CD4-positive, alpha-beta T cell (primary cell): ENCODE measurements around the gene CFAP73. TPM values are rescaled to one million over a fixed set of nuclear protein-coding genes. Genes with fewer than 3 reads are reported as not detected.

ENCODE experiments used
- ATAC-seq: fragments of 200-7000 bp; cut with Tn5 transposase; one replicate; pipeline ENCODE4 v1.10.0; 2022; ENCODE audit warnings: mild to moderate bottlenecking; ENCODE audit not compliant: poor library complexity
- CTCF ChIA-PET: fragments of 350-600 bp; sonication (Branson Sonifier 250); formaldehyde crosslinking; loops from one replicate; lab custom pipeline; 2021; ENCODE audit warnings: antibody characterized with exemption, inconsistent platforms; lab: Charles Lee
- POLR2A ChIA-PET: fragments of 350-600 bp; sonication (Branson Sonifier 250); formaldehyde crosslinking; loops from one replicate; lab custom pipeline; 2021; ENCODE audit warnings: antibody characterized with exemption, inconsistent platforms; lab: Charles Lee
- DNase-seq, 14 experiments: peaks; one replicate each; pipeline ENCODE4 v3.0.0-alpha.2; 2013 to 2020; ENCODE audit warnings: mixed read lengths in 2 of 14
- H3K27ac ChIP-seq, 2 donors: one replicate each; pipeline versions ENCODE4 v1.5.1 to v1.7.0; 2013; ENCODE audit warnings: low read length in 2 of 2, low read depth in 1 of 2, mild to moderate bottlenecking in 1 of 2
- H3K27me3 ChIP-seq, 2 experiments: 1 replicate in 1 of 2; 2 replicates in 1 of 2; pipeline versions ENCODE4 v1.6.1 to v1.7.0; 2013; ENCODE audit warnings: low read length in 2 of 2, control low read depth in 1 of 2, mild to moderate bottlenecking in 1 of 2, moderate library complexity in 1 of 2; ENCODE audit not compliant: insufficient read depth in 2 of 2, control insufficient read depth in 1 of 2
- H3K36me3 ChIP-seq: one replicate; pipeline ENCODE4 v1.6.1; 2013; ENCODE audit warnings: low read length, control low read depth; ENCODE audit not compliant: insufficient read depth
- H3K4me1 ChIP-seq: one replicate; pipeline ENCODE4 v1.6.1; 2013; ENCODE audit warnings: low read length, control low read depth; ENCODE audit not compliant: insufficient read depth
- H3K4me3 ChIP-seq: one replicate; pipeline ENCODE4 v1.5.1; 2013; ENCODE audit warnings: mild to moderate bottlenecking, low read length, moderate library complexity
- H3K9me3 ChIP-seq, 2 experiments: 1 replicate in 1 of 2; 2 replicates in 1 of 2; pipeline versions ENCODE4 v1.6.1 to v1.7.0; 2013; ENCODE audit warnings: low read length in 2 of 2, mild to moderate bottlenecking in 2 of 2, control low read depth in 1 of 2, moderate library complexity in 1 of 2; ENCODE audit not compliant: control insufficient read depth in 1 of 2, insufficient read depth in 1 of 2
- H3K27ac Mint-ChIP-seq: one replicate; pipeline ENCODE4 v1.8.0; 2020; ENCODE audit warnings: mixed read lengths
- H3K27me3 Mint-ChIP-seq: one replicate; pipeline ENCODE4 v1.8.0; 2021; ENCODE audit warnings: mixed read lengths
- H3K36me3 Mint-ChIP-seq: one replicate; pipeline ENCODE4 v1.8.0; 2021; ENCODE audit warnings: low read depth, mixed read lengths
- H3K4me1 Mint-ChIP-seq: one replicate; pipeline ENCODE4 v1.8.0; 2021; ENCODE audit warnings: low read depth, mixed read lengths
- H3K4me3 Mint-ChIP-seq: one replicate; pipeline ENCODE4 v1.8.0; 2020; ENCODE audit warnings: mild to moderate bottlenecking, mixed read lengths
- H3K9me3 Mint-ChIP-seq: one replicate; pipeline ENCODE4 v1.8.0; 2020; ENCODE audit warnings: mixed read lengths
- intact Hi-C, 2 experiments: fragments of 100-400 bp; cut with DNase I in 1 of 2; cut with micrococcal nuclease in 1 of 2; formaldehyde crosslinking; loops; one replicate each; pipeline versions ENCODE4 v1.15.1 to v1.9.0; 2023 to 2025; cut with DNase I, micrococcal nuclease
- total RNA-seq, 174 experiments: library from RNA in 2 of 174; stranded (reverse) in 2 of 174; gene quantifications; one replicate each; pipeline ENCODE4 v1.2.3 and lab custom pipeline; 2021 to 2026
- TF ChIP-seq, protein P1 (sequence below): fragments of 200-600 bp; IDR thresholded peaks from one replicate; pipeline ENCODE4 v1.8.0; 2022; ENCODE audit warnings: antibody characterized with exemption, mild to moderate bottlenecking

The CFAP73 gene
- total RNA-seq, 2 experiments from 2014 or later: 0.92 to 1.2 TPM

- peak in 1 of 14 experiments; percentile 11 for DNase-seq
- H3K27ac Mint-ChIP-seq: peak overlapping the region; percentile 84
- intact Hi-C loops: loop anchor here (1.0 to 10.0 kb wide), 7 partner anchors 15 to 103 kb away; partner anchors contain the start of gene DTX1 (in 1 of the 2)
- H3K4me3 ChIP-seq: no peak overlapping the region
- peaks cover 0 to 5% of the 10 kb centered on the region in 2 experiments for H3K9me3 ChIP-seq
- no peaks in the 10 kb centered on the region for H3K36me3 ChIP-seq
- POLR2A ChIA-PET: interaction anchor here (1.6 kb wide), 1 partner anchor 33 kb away, joined by 6 read pairs; the partner anchor contains the start of gene DDX54
- H3K27ac ChIP-seq: no peak overlapping the region
- peaks cover 0 to 2% of the 10 kb centered on the region in 2 experiments for H3K27me3 ChIP-seq
- CTCF ChIA-PET: no interaction called here
- ATAC-seq: no peak
- TF ChIP-seq, protein P1, sequence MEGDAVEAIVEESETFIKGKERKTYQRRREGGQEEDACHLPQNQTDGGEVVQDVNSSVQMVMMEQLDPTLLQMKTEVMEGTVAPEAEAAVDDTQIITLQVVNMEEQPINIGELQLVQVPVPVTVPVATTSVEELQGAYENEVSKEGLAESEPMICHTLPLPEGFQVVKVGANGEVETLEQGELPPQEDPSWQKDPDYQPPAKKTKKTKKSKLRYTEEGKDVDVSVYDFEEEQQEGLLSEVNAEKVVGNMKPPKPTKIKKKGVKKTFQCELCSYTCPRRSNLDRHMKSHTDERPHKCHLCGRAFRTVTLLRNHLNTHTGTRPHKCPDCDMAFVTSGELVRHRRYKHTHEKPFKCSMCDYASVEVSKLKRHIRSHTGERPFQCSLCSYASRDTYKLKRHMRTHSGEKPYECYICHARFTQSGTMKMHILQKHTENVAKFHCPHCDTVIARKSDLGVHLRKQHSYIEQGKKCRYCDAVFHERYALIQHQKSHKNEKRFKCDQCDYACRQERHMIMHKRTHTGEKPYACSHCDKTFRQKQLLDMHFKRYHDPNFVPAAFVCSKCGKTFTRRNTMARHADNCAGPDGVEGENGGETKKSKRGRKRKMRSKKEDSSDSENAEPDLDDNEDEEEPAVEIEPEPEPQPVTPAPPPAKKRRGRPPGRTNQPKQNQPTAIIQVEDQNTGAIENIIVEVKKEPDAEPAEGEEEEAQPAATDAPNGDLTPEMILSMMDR: no peak
- no peaks in the 10 kb centered on the region for H3K27me3 Mint-ChIP-seq
- H3K4me1 Mint-ChIP-seq: peaks cover 26% of the 10 kb centered on the region
- H3K36me3 Mint-ChIP-seq: no peaks in the 10 kb centered on the region
- H3K9me3 Mint-ChIP-seq: no peaks in the 10 kb centered on the region
- peak overlapping the region; percentile 89 for H3K4me3 Mint-ChIP-seq
- peaks cover 34% of the 10 kb centered on the region for H3K4me1 ChIP-seq
Measured at GRCh38 chr12:113151655-113152054, 2.1 kb downstream of the CFAP73 start.

DNA sequence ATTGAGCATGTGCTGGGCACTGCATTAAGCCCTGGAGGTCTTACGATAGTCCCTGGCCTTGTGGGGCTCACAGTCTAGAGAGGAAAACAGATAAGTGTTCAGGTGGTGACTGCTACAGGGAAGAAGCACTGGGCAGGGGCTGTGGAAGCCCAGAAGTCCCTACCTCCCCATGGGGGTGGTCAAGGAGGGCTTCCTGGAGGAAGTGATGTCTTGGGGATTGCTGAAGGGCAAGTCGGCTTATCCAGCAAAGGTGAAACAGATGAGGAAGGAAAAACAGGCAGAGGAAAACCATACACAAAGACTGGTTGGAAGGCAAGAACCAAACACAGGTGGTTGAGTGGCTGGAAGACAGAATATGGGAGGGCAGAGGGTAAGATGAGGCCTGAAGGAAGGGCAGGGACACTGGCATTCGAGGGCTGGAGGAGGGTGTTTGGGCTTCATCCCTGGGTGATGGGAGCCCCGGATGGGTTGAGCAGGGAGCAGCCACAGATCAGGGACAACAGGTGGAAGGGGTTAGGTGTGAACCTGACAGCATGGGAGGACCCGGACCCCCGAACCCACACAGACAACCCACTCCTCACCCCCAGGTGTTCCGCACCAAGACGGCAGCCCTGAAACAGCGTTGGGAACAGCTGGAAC is 2.8 kb downstream of the CFAP73 start:
- DNase-seq (peak in 1 of 14 experiments; percentile 10), ATAC-seq (no peak)
- peaks cover 5% of the 10 kb centered on the region for H3K36me3 Mint-ChIP-seq
- TF ChIP-seq, protein P1: no peak
- CTCF ChIA-PET: interaction anchor here (1.0 to 2.1 kb wide), 3 partner anchors 16 to 160 kb away, joined by 5 to 12 read pairs (median 6); partner anchors contain the start of gene RASAL1
- H3K36me3 ChIP-seq: no peaks in the 10 kb centered on the region
- H3K4me3 Mint-ChIP-seq: peak overlapping the region; percentile 89
- no peaks in the 10 kb centered on the region for H3K27me3 Mint-ChIP-seq
- H3K4me1 Mint-ChIP-seq: peaks cover 29% of the 10 kb centered on the region
- POLR2A ChIA-PET: interaction anchor here (0.9 to 1.6 kb wide), 4 partner anchors 32 to 104 kb away, joined by 3 to 6 read pairs (median 3); partner anchors contain the start of gene DDX54
- H3K4me3 ChIP-seq: peak overlapping the region; percentile 53
- peak overlapping the region; percentile 84 for H3K27ac Mint-ChIP-seq
- H3K4me1 ChIP-seq: peaks cover 34% of the 10 kb centered on the region
- H3K9me3 ChIP-seq: peaks cover 0 to 5% of the 10 kb centered on the region in 2 experiments
- peaks cover 0 to 2% of the 10 kb centered on the region in 2 experiments for H3K27me3 ChIP-seq
- intact Hi-C loops: loop anchor here (1.0 to 10.0 kb wide), 7 partner anchors 16 to 104 kb away; partner anchors contain the start of gene DTX1 (in 1 of the 2)
- H3K27ac ChIP-seq: no peak overlapping the region
- no peaks in the 10 kb centered on the region for H3K9me3 Mint-ChIP-seq

DNA sequence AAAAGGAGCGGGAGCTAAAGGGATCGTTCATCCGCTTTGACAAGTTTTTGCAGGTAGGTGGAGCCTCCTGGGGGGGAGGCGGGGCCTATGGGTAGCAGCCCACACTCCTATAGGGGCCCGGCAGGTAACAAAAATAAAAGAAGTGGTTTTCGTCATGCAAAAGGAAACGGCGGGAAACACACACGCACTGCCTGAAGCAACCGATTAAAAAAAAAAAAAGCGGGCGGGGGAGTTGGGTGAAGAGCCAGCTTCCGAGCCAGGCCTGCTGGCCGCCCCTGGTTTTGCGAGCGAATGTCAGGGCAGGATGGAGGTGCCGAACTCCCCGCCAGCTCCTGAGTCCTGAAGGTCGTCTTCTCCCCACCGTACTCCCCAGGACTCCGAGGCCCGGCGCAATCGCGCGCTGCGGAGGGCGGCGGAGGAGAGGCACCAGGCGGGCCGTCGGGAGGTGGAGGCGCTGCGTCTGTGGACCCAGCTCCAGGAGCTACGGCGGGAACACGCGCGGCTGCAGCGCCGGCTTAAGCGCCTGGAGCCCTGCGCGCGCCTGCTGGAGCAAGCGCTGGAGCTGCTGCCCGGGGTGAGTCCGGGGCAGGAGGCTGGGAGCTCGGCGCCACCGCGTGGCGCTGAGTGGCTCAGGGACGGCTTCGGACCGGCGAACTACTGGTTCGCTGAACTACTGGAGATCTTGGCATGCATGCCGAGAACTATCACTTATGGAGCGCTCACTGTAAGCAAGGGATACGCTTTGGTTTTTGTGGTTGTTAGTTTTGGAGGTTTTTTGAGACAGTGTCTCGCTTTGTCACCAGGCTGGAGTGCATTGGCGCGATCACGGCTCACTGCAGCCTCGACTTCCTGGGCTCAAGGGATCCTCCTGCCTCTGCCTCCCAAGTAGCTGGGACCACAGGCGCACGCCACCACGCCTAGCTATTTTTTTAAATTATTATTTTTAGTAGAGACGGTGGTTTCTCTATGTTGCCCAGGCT is 3.6 kb downstream of the CFAP73 start:
- Mint-ChIP-seq H3K36me3 (peaks cover 12% of the 10 kb centered on the region), H3K4me3 (peak overlapping the region; percentile 89), H3K4me1 (peaks cover 29% of the 10 kb centered on the region), H3K27me3 (no peaks in the 10 kb centered on the region), H3K9me3 (no peaks in the 10 kb centered on the region), H3K27ac (peak overlapping the region; percentile 84)
- Histone ChIP-seq H3K27ac (no peak overlapping the region), H3K9me3 (no peaks in the 10 kb centered on the region), H3K36me3 (peaks cover 2% of the 10 kb centered on the region), H3K4me1 (peaks cover 34% of the 10 kb centered on the region), H3K27me3 (peaks cover 0 to 2% of the 10 kb centered on the region in 2 experiments), H3K4me3 (peak overlapping the region; percentile 53)
- intact Hi-C loops: loop anchor here (1.0 to 10.0 kb wide), 7 partner anchors 17 to 104 kb away; partner anchors contain the start of gene DTX1 (in 1 of the 2)
- ChIA-PET POLR2A (interaction anchor here (0.7 to 1.6 kb wide), 7 partner anchors 17 to 104 kb away, joined by 3 to 6 read pairs (median 3); partner anchors contain the start of gene DDX54), CTCF (interaction anchor here (0.8 to 2.3 kb wide), 6 partner anchors 15 to 160 kb away, joined by 3 to 12 read pairs (median 6); partner anchors contain the start of gene RASAL1)
- ATAC-seq (peak; percentile 94), DNase-seq (peak; percentile 34 to 88 (median 63))
- TF ChIP-seq, protein P1: no peak
